Transverse colon (tissue), 4 donors: ENCODE data around the gene EFEMP1. TPM values are rescaled to one million over a fixed set of nuclear protein-coding genes. Genes with fewer than 3 reads are reported as not detected.

Source experiments
- DNase-seq: peaks from one replicate; pipeline ENCODE4 v3.0.0-alpha.2; 2019
- H3K27ac ChIP-seq, 4 donors: fragments of 200-600 bp; sonication (generic); 2 replicates each; pipeline ENCODE4 v1.5.1; 2016 to 2018; ENCODE audit warnings: inconsistent platforms in 4 of 4
- H3K27me3 ChIP-seq: fragments of 200-600 bp; sonication (generic); 2 replicates; pipeline ENCODE4 v1.5.1; 2017; ENCODE audit warnings: inconsistent platforms
- H3K36me3 ChIP-seq, 4 donors: fragments of 200-600 bp; sonication (generic); 2 replicates each; pipeline ENCODE4 v1.5.1; 2017 to 2019; ENCODE audit warnings: inconsistent platforms in 4 of 4
- H3K4me1 ChIP-seq, 4 donors: fragments of 200-600 bp; sonication (generic); 2 replicates each; pipeline ENCODE4 v1.5.1; 2017 to 2020; ENCODE audit warnings: inconsistent platforms in 4 of 4
- H3K4me3 ChIP-seq, 4 donors: fragments of 200-600 bp; sonication (generic); 1 replicate in 1 of 4; 2 replicates in 3 of 4; pipeline versions ENCODE4 v1.5.1 to v1.6.1; 2017 to 2019; ENCODE audit warnings: inconsistent platforms in 4 of 4
- H3K9me3 ChIP-seq, 2 donors: fragments of 200-600 bp; sonication (generic); 2 replicates each; pipeline ENCODE4 v1.5.1; 2017 to 2019; ENCODE audit warnings: inconsistent platforms in 2 of 2
- CTCF ChIP-seq, 5 experiments: fragments of 200-600 bp in 3 of 5; fragments of 450-650 bp in 2 of 5; sonication (generic) in 3 of 5; IDR thresholded peaks; 1 replicate in 2 of 5; 2 replicates in 3 of 5; pipeline ENCODE4 v1.5.1; 2016 to 2017; ENCODE audit warnings: antibody characterized with exemption in 5 of 5, inconsistent platforms in 3 of 5, mild to moderate bottlenecking in 2 of 5, moderate library complexity in 1 of 5
- EP300 ChIP-seq: sonication (generic); formaldehyde crosslinking; IDR thresholded peaks from one replicate; pipeline ENCODE4 v1.6.1; 2017; ENCODE audit warnings: antibody characterized with exemption, low read depth
- POLR2A ChIP-seq: fragments of 450-650 bp; IDR thresholded peaks from one replicate; pipeline ENCODE4 v1.6.1; 2016; ENCODE audit warnings: antibody characterized with exemption, mild to moderate bottlenecking, moderate library complexity
- POLR2AphosphoS5 ChIP-seq, 3 donors: sonication (generic); formaldehyde crosslinking; IDR thresholded peaks; one replicate each; pipeline ENCODE4 v1.6.1; 2016; ENCODE audit warnings: antibody characterized with exemption in 3 of 3
- WGBS, 2 donors: methylation state at CpG; one replicate each; pipeline ENCODE4 v1.1.5; 2018; ENCODE audit warnings: low coverage in 1 of 2; 5-methylcytosine and 5-hydroxymethylcytosine counted together
- in situ Hi-C, 4 donors: fragments of 200-750 bp; cut with MboI; loops; one replicate each; pipeline versions ENCODE4 v1.15.0 to v1.15.1; 2017; ENCODE audit warnings: low sequenced_read_pairs in 3 of 4, low pct_ligation_motif_present in 1 of 4, low pct_unique_long_range_greater_than_20kb in 1 of 4
- intact Hi-C: fragments of 100-400 bp; cut with DNase I; formaldehyde crosslinking; loops from one replicate; pipeline ENCODE4 v1.15.1; 2023; ENCODE audit warnings: low total_unique reads
- total RNA-seq, 4 donors: library from RNA; depleted of rRNA; stranded (reverse); fragments of >200 nt; gene quantifications; one replicate each; pipeline ENCODE4 v1.1.0, GENCODE V29; 2016

The EFEMP1 gene
- total RNA-seq, 4 donors from 2014 or later: 12.0 to 34.8 (median 26.5) TPM

DNA sequence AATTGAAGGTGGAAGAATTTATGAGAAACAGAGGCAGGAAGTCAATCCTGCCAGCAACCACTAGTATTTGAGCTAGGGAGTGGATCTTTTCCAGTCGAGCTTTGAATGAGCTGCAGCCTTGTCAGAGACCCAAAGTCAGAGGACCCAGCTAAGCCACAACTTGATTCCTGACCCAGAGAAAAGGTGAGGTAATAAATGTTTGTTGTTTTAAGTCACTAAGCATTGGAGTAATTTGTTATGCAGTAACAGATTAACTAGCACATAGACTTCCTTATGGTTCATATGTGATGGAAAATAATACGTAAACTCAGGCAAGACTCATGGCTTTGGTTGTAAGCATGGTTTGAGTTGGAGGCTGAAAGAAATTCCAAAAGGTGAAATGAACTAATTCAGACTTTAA, 21.6 kb downstream of the EFEMP1 start:
- in situ Hi-C loops (no loop called here), intact Hi-C loops (no loop called here)
- no peaks in the 10 kb centered on the region for H3K9me3 ChIP-seq
- TF ChIP-seq CTCF (IDR thresholded peaks at IDR 0.05): no peak
- no peak for TF ChIP-seq POLR2A
- no peak for TF ChIP-seq POLR2AphosphoS5 (IDR thresholded peaks at IDR 0.05)
- no peak for TF ChIP-seq EP300
- no peak overlapping the region for H3K4me3 ChIP-seq
- DNase-seq: no peak
- 22 to 54% methylated on average over 2 of the region's 2 CpGs for WGBS, 2 donors
- H3K27ac ChIP-seq: no peak overlapping the region
- no peaks in the 10 kb centered on the region for H3K27me3 ChIP-seq
- H3K4me1 ChIP-seq: no peaks in the 10 kb centered on the region
- no peaks in the 10 kb centered on the region for H3K36me3 ChIP-seq

GRCh38 chr2:55901322-55901721, 22.3 kb downstream of the EFEMP1 start:
- TF ChIP-seq CTCF (IDR thresholded peaks at IDR 0.05): no peak
- no peak for TF ChIP-seq POLR2AphosphoS5 (IDR thresholded peaks at IDR 0.05)
- no peak for TF ChIP-seq EP300
- TF ChIP-seq POLR2A: no peak
- no peaks in the 10 kb centered on the region for H3K9me3 ChIP-seq
- DNase-seq: no peak
- H3K36me3 ChIP-seq: no peaks in the 10 kb centered on the region
- intact Hi-C loops: no loop called here
- WGBS, 2 donors: 36 to 50% methylated on average over 1 of the region's 1 CpG
- no peak overlapping the region for H3K27ac ChIP-seq
- no peak overlapping the region for H3K4me3 ChIP-seq
- H3K4me1 ChIP-seq: no peaks in the 10 kb centered on the region
- no peaks in the 10 kb centered on the region for H3K27me3 ChIP-seq
- in situ Hi-C loops: no loop called here

DNA sequence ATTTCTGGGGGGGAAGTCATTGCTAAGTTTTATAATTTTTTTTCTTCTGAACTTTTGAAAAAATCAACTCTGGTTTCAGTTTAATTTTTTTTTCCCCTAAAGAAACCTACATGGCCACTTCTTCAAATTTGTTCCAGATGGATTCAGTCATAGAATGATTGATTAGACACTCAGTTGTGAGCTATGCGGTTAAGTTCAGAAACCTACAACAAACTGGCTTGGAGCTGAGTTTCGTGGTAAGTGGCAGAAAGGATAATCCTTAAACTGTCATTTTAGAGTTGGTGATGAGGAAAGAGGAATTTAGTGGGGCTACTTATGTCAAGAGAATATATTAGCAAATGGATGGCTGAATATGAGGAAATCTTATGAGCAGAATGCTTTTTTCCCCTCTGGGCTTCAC, 23.7 kb downstream of the EFEMP1 start:
- in situ Hi-C loops (no loop called here), intact Hi-C loops (no loop called here)
- no peak for DNase-seq
- 73 to 75% methylated on average over 2 of the region's 2 CpGs for WGBS, 2 donors
- TF ChIP-seq CTCF (IDR thresholded peaks at IDR 0.05) (no peak), POLR2A (no peak)
- H3K36me3 ChIP-seq: no peaks in the 10 kb centered on the region
- H3K27ac ChIP-seq: no peak overlapping the region
- H3K27me3 ChIP-seq: no peaks in the 10 kb centered on the region
- no peak overlapping the region for H3K4me3 ChIP-seq
- no peaks in the 10 kb centered on the region for H3K4me1 ChIP-seq
- no peaks in the 10 kb centered on the region for H3K9me3 ChIP-seq

GRCh38 chr2:55898386-55899040, 25.1 kb downstream of the EFEMP1 start:
- Histone ChIP-seq H3K27ac (no peak overlapping the region), H3K9me3 (no peaks in the 10 kb centered on the region)

More at GRCh38 chr2:55898386-55899040, 25.1 kb downstream of the EFEMP1 start:
- in situ Hi-C loops (no loop called here), intact Hi-C loops (no loop called here)
- Histone ChIP-seq H3K4me3 (no peak overlapping the region), H3K36me3 (no peaks in the 10 kb centered on the region), H3K27me3 (no peaks in the 10 kb centered on the region), H3K4me1 (no peaks in the 10 kb centered on the region)
- TF ChIP-seq CTCF (IDR thresholded peaks at IDR 0.05) (no peak), POLR2AphosphoS5 (IDR thresholded peaks at IDR 0.05) (no peak), EP300 (no peak), POLR2A (no peak)
- no peak for DNase-seq
- WGBS, 2 donors: 85 to 86% methylated on average over 4 to 5 of the region's 5 CpGs
